CD8-positive, alpha-beta memory T cell (primary cell): Measurements from ENCODE around the gene FOXD1. TPM values are rescaled to one million over a fixed set of nuclear protein-coding genes. Genes with fewer than 3 reads are reported as not detected.
"Not testable (repeated sequence)": the region's sequence is repeated elsewhere in the genome, so short reads cannot be mapped to it uniquely, and the experiment has no call there.

ENCODE experiments used
- CTCF ChIA-PET: fragments of 350-600 bp; sonication (Branson Sonifier 250); formaldehyde crosslinking; loops from one replicate; lab custom pipeline; 2021; ENCODE audit warnings: antibody characterized with exemption; lab: Charles Lee
- POLR2A ChIA-PET: fragments of 350-600 bp; sonication (Branson Sonifier 250); formaldehyde crosslinking; loops from one replicate; lab custom pipeline; 2021; ENCODE audit warnings: antibody characterized with exemption; lab: Charles Lee
- DNase-seq, 5 donors: peaks; one replicate each; pipeline versions ENCODE4 v3.0.0 to v3.0.0-alpha.2; 2020 to 2022; ENCODE audit warnings: mixed read lengths in 1 of 5
- H3K27ac ChIP-seq: one replicate; pipeline ENCODE4 v1.7.0; 2013; ENCODE audit warnings: low read depth, mild to moderate bottlenecking, low read length, moderate library complexity
- H3K27me3 ChIP-seq: 2 replicates; pipeline ENCODE4 v1.7.0; 2013; ENCODE audit warnings: low read length, mild to moderate bottlenecking; ENCODE audit not compliant: insufficient read depth, poor library complexity, severe bottlenecking
- H3K36me3 ChIP-seq: 2 replicates; pipeline ENCODE4 v1.7.0; 2013; ENCODE audit warnings: mild to moderate bottlenecking, low read length, moderate library complexity; ENCODE audit not compliant: insufficient read depth
- H3K4me1 ChIP-seq: 2 replicates; pipeline ENCODE4 v1.7.0; 2013; ENCODE audit warnings: mild to moderate bottlenecking, low read length, moderate library complexity; ENCODE audit not compliant: insufficient read depth
- H3K4me3 ChIP-seq: 2 replicates; pipeline ENCODE4 v1.7.0; 2013; ENCODE audit warnings: mild to moderate bottlenecking, low read length
- H3K9me3 ChIP-seq: 2 replicates; pipeline ENCODE4 v1.7.0; 2013; ENCODE audit warnings: mild to moderate bottlenecking, low read length
- H3K27ac Mint-ChIP-seq, 8 donors: one replicate each; pipeline ENCODE4 v1.8.0; 2020 to 2021; ENCODE audit warnings: mixed read lengths in 8 of 8, mild to moderate bottlenecking in 6 of 8, inconsistent platforms in 3 of 8, moderate library complexity in 3 of 8
- H3K27me3 Mint-ChIP-seq, 2 donors: one replicate each; pipeline ENCODE4 v1.8.0; 2020 to 2021; ENCODE audit warnings: mixed read lengths in 2 of 2, mild to moderate bottlenecking in 1 of 2, moderate library complexity in 1 of 2
- H3K36me3 Mint-ChIP-seq, 3 donors: one replicate each; pipeline ENCODE4 v1.8.0; 2020 to 2021; ENCODE audit warnings: mixed read lengths in 3 of 3, inconsistent platforms in 1 of 3, mild to moderate bottlenecking in 1 of 3
- H3K4me1 Mint-ChIP-seq, 3 donors: one replicate each; pipeline ENCODE4 v1.8.0; 2020 to 2021; ENCODE audit warnings: mixed read lengths in 3 of 3, inconsistent platforms in 1 of 3, mild to moderate bottlenecking in 1 of 3
- H3K4me3 Mint-ChIP-seq, 7 donors: one replicate each; pipeline ENCODE4 v1.8.0; 2020 to 2021; ENCODE audit warnings: mixed read lengths in 7 of 7, mild to moderate bottlenecking in 6 of 7, moderate library complexity in 4 of 7, inconsistent platforms in 2 of 7
- H3K9me3 Mint-ChIP-seq, 5 donors: one replicate each; pipeline ENCODE4 v1.8.0; 2020 to 2022; ENCODE audit warnings: mixed read lengths in 5 of 5, mild to moderate bottlenecking in 3 of 5, moderate library complexity in 2 of 5, inconsistent platforms in 1 of 5
- polyA plus RNA-seq: library from polyadenylated mRNA; unstranded; fragments of 300-500 nt; fragmentation: Illumina TruSeq; gene quantifications from one replicate; pipeline ENCODE4 v1.2.3, GENCODE V29; 2021
- total RNA-seq, 2 experiments: library from RNA; stranded (reverse); gene quantifications; one replicate each; pipeline ENCODE4 v1.2.3, GENCODE V29; 2021

FOXD1 gene
- total and polyA plus RNA-seq, 3 experiments from 2014 or later = 0.09 to 0.22 TPM; not detected in 1

GRCh38 chr5:73418244-73418691 lies 30.3 kb downstream of the FOXD1 start:
- H3K4me3 Mint-ChIP-seq = peak overlapping the region in 1 of 7 donors; percentile 8
- ChIA-PET CTCF (interaction anchor here (1.4 kb wide), 1 partner anchor 202 kb away, joined by 3 read pairs; no protein-coding TSS in a partner anchor), POLR2A (no interaction called here)
- Histone ChIP-seq H3K4me3 (no peak overlapping the region), H3K4me1 (peaks cover 6% of the 10 kb centered on the region), H3K9me3 (no peaks in the 10 kb centered on the region), H3K36me3 (no peaks in the 10 kb centered on the region), H3K27me3 (peaks cover 53% of the 10 kb centered on the region), H3K27ac (no peak overlapping the region)
- peaks cover 10 to 19% (median 16%) of the 10 kb centered on the region in 3 donors for H3K4me1 Mint-ChIP-seq
- peaks cover 72 to 93% of the 10 kb centered on the region in 2 donors for H3K27me3 Mint-ChIP-seq
- H3K36me3 Mint-ChIP-seq = peaks cover 0 to 3% (median 0%) of the 10 kb centered on the region in 3 donors
- no peak for DNase-seq
- H3K9me3 Mint-ChIP-seq = peaks cover 0 to 7% (median 2%) of the 10 kb centered on the region in 5 donors
- no peak overlapping the region for H3K27ac Mint-ChIP-seq

GRCh38 chr5:73417303-73418034 lies 31.1 kb downstream of the FOXD1 start:
- no peak for DNase-seq
- H3K9me3 Mint-ChIP-seq = peaks cover 0 to 7% (median 2%) of the 10 kb centered on the region in 5 donors

GRCh38 chr5:73415617-73416016 lies 33.0 kb downstream of the FOXD1 start:
- no peak for DNase-seq
- H3K9me3 Mint-ChIP-seq = peaks cover 0 to 7% (median 2%) of the 10 kb centered on the region in 5 donors
- H3K36me3 Mint-ChIP-seq = peaks cover 0 to 3% (median 0%) of the 10 kb centered on the region in 3 donors
- Histone ChIP-seq H3K27me3 (peaks cover 54% of the 10 kb centered on the region), H3K4me1 (peaks cover 6% of the 10 kb centered on the region), H3K36me3 (no peaks in the 10 kb centered on the region), H3K27ac (no peak overlapping the region), H3K4me3 (no peak overlapping the region), H3K9me3 (no peaks in the 10 kb centered on the region)
- POLR2A ChIA-PET = no interaction called here
- H3K4me1 Mint-ChIP-seq = peaks cover 8 to 17% (median 15%) of the 10 kb centered on the region in 3 donors
- H3K27ac Mint-ChIP-seq = no peak overlapping the region
- CTCF ChIA-PET = no interaction called here
- H3K4me3 Mint-ChIP-seq = no peak overlapping the region
- H3K27me3 Mint-ChIP-seq = peaks cover 67 to 79% of the 10 kb centered on the region in 2 donors

More at GRCh38 chr5:73417303-73418034, 31.1 kb downstream of the FOXD1 start:
- Histone ChIP-seq H3K4me1 (peaks cover 6% of the 10 kb centered on the region), H3K4me3 (no peak overlapping the region), H3K9me3 (no peaks in the 10 kb centered on the region), H3K36me3 (no peaks in the 10 kb centered on the region), H3K27me3 (peaks cover 56% of the 10 kb centered on the region), H3K27ac (no peak overlapping the region)
- Mint-ChIP-seq H3K27me3 (peaks cover 76 to 91% of the 10 kb centered on the region in 2 donors), H3K27ac (no peak overlapping the region), H3K36me3 (peaks cover 0 to 3% (median 0%) of the 10 kb centered on the region in 3 donors), H3K4me1 (peaks cover 10 to 19% (median 16%) of the 10 kb centered on the region in 3 donors), H3K4me3 (peak overlapping the region in 1 of 7 donors; percentile 24)
- ChIA-PET POLR2A (no interaction called here), CTCF (interaction anchor here (1.4 kb wide), 1 partner anchor 201 kb away, joined by 3 read pairs; no protein-coding TSS in a partner anchor)

GRCh38 chr5:73415171-73415570 lies 33.4 kb downstream of the FOXD1 start:
- Mint-ChIP-seq H3K36me3 (peaks cover 0 to 3% (median 0%) of the 10 kb centered on the region in 3 donors), H3K4me1 (peaks cover 3 to 12% (median 11%) of the 10 kb centered on the region in 3 donors), H3K27ac (no peak overlapping the region), H3K9me3 (peaks cover 0 to 7% (median 2%) of the 10 kb centered on the region in 5 donors), H3K4me3 (no peak overlapping the region), H3K27me3 (peaks cover 65 to 74% of the 10 kb centered on the region in 2 donors)
- no peak for DNase-seq
- ChIA-PET CTCF (no interaction called here), POLR2A (no interaction called here)
- H3K4me3 ChIP-seq = no peak overlapping the region
- H3K27me3 ChIP-seq = peaks cover 50% of the 10 kb centered on the region
- H3K27ac ChIP-seq = no peak overlapping the region
- no peaks in the 10 kb centered on the region for H3K36me3 ChIP-seq
- H3K9me3 ChIP-seq = no peaks in the 10 kb centered on the region
- H3K4me1 ChIP-seq = peaks cover 4% of the 10 kb centered on the region

- peaks cover 0 to 3% (median 1%) of the 10 kb centered on the region in 3 donors for H3K36me3 Mint-ChIP-seq
- ChIA-PET POLR2A (no interaction called here), CTCF (no interaction called here)
- no peak overlapping the region for H3K27ac ChIP-seq
- H3K4me1 Mint-ChIP-seq = no peaks in the 10 kb centered on the region
- H3K4me1 ChIP-seq = no peaks in the 10 kb centered on the region
- H3K4me3 Mint-ChIP-seq = no peak overlapping the region
- no peaks in the 10 kb centered on the region for H3K9me3 ChIP-seq
- no peak overlapping the region for H3K27ac Mint-ChIP-seq
- peaks cover 0 to 5% (median 2%) of the 10 kb centered on the region in 5 donors for H3K9me3 Mint-ChIP-seq
- H3K36me3 ChIP-seq = no peaks in the 10 kb centered on the region
- DNase-seq = no peak
- peaks cover 54 to 56% of the 10 kb centered on the region in 2 donors for H3K27me3 Mint-ChIP-seq
- H3K27me3 ChIP-seq = peaks cover 24% of the 10 kb centered on the region
- no peak overlapping the region for H3K4me3 ChIP-seq
These were observed 36.0 kb downstream of the FOXD1 start for GRCh38 chr5:73412597-73412988.

GRCh38 chr5:73411936-73412596 lies 36.5 kb downstream of the FOXD1 start:
- no peak overlapping the region for H3K4me3 Mint-ChIP-seq
- ChIA-PET POLR2A (no interaction called here), CTCF (no interaction called here)
- peaks cover 0 to 3% (median 2%) of the 10 kb centered on the region in 3 donors for H3K36me3 Mint-ChIP-seq
- Histone ChIP-seq H3K9me3 (no peaks in the 10 kb centered on the region), H3K4me3 (no peak overlapping the region), H3K36me3 (no peaks in the 10 kb centered on the region), H3K27ac (no peak overlapping the region), H3K27me3 (peaks cover 20% of the 10 kb centered on the region), H3K4me1 (no peaks in the 10 kb centered on the region)
- H3K4me1 Mint-ChIP-seq = peaks cover 0 to 1% (median 0%) of the 10 kb centered on the region in 3 donors
- DNase-seq = no peak
- H3K9me3 Mint-ChIP-seq = peaks cover 0 to 5% (median 2%) of the 10 kb centered on the region in 5 donors
- H3K27me3 Mint-ChIP-seq = peaks cover 51 to 53% of the 10 kb centered on the region in 2 donors
- no peak overlapping the region for H3K27ac Mint-ChIP-seq

GRCh38 chr5:73409927-73410326 lies 38.6 kb downstream of the FOXD1 start:
- peaks cover 14% of the 10 kb centered on the region for H3K27me3 ChIP-seq
- H3K9me3 Mint-ChIP-seq, H3K36me3 ChIP-seq, H3K27ac ChIP-seq, CTCF ChIA-PET, H3K27ac Mint-ChIP-seq, H3K36me3 Mint-ChIP-seq, H3K4me1 ChIP-seq, DNase-seq, POLR2A ChIA-PET, H3K9me3 ChIP-seq, H3K4me3 Mint-ChIP-seq, H3K4me3 ChIP-seq: not testable (repeated sequence)
- Mint-ChIP-seq H3K27me3 (peaks cover 38 to 44% of the 10 kb centered on the region in 2 donors), H3K4me1 (peaks cover 11 to 20% (median 16%) of the 10 kb centered on the region in 3 donors)
